Measurements from ENCODE around the gene ZNF84.

Gene ZNF84
- total RNA-seq: 57.5 to 83.0 (median 68.6) reads per million in 4 experiments

DNA sequence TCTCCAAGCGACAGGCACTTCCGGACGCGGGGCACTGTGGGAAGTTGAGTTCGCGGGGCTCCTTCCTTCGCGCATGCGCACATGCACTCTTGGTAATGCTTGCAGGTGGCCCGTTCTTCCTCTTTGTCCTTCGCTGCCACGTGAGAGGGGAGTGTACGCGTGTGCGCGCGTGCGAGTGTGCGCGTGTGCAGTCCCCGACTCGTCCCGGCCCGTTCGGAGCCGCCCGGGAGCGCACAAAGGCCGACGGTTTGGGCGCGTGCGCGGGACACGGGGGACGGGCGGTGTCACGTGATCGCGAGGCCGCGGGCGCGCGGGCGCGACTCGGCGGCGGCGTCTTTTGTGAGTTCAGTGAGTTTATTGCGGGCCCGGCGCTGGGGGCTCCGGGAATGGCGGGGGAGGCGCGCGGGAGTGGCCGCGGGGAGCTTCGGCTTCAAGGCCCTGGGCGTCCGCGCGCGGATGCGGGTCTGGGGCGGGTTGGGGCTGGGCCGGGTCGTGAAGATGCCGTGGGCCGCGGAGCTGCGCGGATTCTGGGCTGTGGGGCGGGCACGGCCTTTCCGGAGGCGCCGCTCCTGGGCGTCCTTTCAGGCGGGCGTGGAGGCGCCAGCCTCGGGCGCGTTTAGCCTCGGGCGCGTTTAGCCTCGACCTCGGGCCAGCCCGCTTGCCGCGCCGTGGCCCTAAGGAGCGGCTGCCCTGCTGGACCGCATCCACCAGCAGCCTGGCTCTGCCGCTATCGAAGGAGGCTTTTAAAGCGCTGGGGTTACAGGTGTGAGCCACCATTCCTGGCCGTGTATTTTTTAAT lies at the start of gene ZNF84:
Gene ZNF84, plus strand, starts transcription at position 303 of the 799 bp plus-strand sequence. CDS start 3,959 bp downstream, outside the sequence.
- peak; percentile 97 for DNase-seq

DNA sequence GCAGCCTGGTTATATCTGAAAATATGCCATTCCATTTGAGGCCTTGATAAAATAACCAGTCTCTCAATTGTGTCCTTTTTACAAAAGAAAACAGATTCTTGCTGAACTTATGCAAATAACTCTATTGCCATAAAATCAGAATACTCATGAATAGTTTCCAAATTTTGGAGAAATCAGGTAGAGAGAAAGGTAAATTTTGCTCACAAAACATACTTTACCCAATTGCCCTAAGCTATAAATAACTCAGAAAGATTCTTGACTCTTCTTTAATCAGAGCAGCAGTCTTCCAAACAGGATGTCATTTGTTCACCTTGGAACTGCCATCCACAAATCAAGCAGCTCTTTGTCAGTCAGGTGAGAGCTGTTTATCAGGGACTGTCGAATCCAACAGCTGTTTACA lies 38.6 kb upstream of the ZNF84 start:
- no peak for DNase-seq

DNA sequence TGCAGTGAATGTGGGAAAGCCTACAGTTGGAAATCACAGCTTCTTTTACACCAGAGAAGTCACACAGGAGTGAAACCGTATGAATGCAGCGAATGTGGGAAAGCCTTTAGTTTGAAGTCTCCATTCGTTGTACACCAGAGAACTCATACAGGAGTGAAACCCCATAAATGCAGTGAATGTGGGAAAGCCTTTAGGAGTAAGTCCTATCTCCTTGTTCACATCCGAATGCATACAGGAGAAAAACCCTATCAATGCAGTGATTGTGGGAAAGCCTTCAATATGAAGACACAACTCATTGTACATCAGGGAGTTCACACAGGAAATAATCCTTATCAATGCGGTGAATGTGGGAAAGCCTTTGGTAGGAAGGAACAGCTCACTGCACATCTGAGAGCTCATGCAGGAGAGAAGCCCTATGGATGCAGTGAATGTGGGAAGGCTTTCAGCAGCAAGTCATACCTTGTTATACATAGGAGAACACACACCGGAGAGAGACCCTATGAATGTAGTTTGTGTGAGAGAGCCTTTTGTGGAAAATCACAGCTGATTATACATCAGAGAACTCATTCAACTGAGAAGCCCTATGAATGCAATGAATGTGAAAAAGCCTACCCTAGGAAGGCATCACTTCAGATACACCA lies 26.5 kb upstream of the ZNF84 start:
- DNase-seq: no peak

DNA sequence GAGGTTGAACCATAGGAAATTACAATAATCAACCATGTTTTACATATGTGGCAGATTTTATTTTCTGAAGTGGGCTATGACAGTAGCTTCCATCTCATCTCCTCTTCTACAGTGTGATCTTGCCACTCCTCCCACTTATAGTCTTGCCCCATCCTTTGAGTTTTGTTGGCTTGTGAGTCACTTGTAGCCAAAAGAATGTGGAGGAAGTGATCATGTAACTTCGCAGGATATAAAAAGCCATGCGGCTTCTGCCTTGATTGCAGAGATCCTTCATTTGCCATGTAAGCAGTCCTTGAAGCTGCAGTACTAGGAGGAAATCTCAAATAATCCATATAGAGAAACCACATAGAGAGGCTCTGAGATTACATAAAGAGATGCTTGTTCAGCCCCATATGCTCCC lies 13.7 kb upstream of the ZNF84 start:
- DNase-seq: no peak

DNA sequence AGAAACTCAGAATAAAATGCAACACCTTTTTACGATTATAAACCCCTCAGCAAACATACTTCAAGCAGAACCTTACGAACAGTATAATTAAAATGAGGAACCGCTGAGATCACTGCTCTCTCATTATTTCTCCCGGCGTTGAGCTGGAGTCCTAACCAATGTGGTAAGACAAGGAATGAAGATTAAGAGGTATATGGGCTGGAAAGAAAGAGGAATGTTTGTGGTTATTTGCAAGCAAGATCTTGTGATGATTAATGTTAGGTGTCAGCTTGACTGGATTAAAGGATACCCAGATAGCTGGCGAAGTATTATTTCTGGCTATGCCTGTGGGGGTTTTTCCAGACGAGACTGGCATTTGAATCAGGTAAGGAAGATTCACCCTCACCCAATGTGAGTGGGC lies 10.3 kb upstream of the ZNF84 start:
- no peak for DNase-seq

DNA sequence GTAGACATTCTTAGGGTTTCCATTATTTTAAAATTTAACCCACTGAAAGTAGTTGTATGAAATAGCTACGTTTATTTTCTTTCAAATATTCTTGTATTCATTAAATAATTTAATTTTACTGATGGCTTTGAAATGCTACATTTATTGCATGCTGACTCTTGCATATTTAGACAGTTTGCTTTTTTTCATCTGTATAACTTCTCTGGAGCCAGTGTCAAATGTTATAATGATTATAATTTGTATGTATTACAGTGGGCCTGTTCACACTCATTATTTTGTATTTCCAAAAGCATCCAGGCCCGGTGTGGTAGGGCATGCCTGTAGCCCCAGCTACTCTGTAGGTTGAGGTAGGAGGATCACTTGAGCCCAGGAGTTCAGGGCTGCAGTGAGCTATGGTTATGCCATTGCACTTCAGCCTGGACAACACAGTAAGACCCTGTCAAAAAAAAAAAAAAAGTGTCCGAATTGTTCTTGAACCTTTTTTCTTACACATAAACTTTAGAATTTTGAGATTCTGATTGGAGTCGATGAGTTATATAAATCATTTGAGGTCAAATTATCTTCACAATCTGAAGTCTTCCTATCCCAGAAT lies 905 bp downstream of the ZNF84 start:
- no peak for DNase-seq

DNA sequence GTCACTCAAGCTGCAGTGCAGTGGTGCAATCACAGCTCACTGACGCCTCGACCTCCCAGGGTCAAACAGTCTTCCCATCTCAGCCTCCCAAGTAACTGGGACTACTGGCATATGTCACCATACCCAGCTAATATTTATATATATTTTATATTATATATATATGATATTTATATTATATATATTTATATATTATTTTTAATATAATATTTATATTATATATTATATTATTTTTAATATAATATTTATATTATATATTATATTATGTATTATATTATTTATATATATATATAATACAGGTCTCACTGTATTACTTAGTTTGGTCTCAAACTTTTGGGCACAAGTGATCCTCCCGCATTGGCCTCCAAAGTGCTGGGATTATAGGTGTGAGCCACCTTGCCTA lies 9.4 kb downstream of the ZNF84 start:
- no peak for DNase-seq

DNA sequence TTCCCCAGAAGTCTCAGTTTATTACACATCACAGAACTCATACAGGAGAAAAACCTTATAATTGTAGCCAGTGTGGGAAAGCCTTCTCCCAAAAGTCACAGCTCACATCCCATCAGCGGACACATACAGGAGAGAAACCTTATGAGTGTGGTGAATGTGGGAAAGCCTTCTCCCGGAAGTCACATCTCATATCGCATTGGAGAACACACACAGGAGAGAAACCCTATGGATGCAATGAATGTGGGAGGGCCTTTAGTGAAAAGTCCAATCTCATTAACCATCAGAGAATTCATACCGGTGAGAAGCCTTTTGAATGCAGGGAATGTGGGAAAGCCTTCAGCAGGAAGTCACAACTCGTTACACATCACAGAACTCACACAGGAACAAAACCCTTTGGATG lies 20.1 kb downstream of the ZNF84 start:
- DNase-seq: no peak

DNA sequence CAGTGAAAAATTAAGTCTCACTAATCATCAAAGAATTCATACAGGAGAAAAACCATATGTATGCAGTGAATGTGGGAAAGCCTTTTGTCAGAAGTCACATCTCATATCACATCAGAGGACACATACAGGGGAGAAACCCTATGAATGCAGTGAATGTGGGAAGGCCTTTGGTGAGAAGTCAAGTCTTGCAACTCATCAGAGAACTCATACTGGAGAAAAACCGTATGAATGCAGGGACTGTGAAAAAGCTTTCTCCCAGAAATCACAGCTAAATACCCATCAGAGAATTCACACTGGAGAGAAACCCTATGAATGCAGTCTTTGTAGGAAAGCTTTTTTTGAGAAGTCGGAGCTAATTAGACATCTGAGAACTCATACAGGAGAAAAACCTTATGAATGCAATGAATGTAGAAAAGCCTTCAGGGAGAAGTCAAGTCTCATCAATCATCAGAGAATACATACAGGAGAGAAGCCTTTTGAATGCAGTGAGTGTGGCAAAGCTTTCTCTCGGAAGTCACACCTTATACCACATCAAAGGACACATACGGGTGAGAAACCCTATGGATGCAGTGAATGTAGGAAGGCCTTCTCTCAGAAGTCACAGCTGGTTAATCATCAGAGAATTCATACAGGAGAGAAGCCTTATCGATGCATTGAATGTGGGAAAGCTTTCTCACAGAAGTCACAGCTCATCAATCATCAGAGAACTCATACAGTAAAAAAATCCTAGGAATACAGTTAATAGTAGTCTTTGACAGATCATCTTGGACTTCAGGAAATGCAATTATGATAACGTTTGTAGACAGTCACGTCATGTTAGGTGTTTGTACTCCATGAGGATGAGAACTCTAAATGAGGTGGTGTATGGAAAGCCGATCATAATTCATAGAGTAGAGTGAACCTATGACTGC lies 21.1 kb downstream of the ZNF84 start:
- DNase-seq: no peak

DNA sequence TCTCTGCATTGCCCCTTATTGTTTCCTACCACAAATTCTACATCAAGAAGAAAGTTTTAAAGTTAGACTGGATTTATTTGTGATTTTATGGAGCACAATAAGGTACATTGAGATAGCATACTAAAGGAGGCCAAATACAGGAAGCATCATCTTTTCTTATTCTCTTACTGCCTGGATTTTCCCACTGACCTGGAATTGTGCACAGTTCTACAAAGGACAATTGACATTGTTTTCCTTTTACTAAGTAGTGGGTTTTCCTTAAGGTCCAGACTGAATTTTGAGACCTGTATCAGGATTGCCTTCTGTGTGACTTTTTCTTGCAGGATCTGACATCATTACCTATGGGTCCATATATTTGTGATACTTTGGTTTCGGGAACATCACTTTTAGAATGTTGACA lies 24.6 kb downstream of the ZNF84 start:
- DNase-seq: no peak

DNA sequence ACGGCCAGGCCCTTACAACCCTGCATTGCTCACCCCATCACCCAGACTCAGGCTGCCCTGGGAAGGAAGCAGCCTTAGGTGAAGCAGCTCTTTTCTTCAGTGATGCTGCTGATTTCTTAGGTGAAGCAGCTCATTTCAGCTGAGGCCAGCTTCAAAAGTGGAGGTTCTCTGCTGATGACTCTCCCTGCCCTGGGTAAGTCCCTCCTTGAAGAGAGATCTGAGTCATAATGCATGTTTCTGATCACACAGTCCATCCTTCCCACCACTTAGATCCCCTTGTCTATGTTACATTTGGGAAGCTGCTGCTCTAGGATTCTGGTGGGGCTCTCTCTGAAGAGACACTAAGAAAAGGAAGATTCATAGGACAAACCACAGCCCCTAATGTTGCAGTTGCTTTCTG lies 26.2 kb downstream of the ZNF84 start:
- no peak for DNase-seq

DNA sequence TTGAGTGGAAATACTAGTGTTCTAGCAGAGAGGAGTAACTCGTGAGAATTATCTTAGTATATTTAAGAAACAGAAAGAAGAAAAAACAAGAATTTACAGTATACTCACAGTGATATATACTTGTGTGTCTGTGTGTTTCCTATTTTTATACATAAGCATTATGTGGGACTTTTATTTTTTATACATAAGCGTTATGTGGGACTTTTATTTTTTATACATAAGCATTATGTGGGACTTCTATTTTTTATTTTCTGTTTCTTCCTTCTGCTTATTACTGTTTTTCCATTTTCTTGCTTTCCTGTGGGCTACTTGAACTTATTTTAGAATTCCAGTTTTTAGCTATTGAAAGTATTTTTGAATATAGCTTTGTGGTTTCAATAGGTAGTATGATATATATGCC lies 36.5 kb downstream of the ZNF84 start:
- DNase-seq: no peak

DNA sequence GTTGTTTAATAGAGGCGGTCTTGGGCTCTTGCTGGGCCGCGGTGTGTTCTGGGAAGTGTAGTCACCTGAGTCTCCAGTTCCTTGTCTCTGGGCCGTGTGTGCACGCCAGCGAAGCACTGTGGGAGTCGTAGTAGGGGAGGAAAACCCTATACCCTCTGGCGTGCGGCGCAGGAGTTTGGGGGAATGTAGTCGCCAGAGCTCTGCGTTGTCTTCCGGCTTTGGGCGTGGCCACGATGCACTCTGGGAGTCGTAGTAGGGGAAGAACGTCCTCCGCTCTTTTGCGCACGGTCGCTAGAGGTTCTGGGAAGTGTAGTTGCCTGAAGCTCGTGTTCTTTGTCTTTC lies 42.7 kb downstream of the ZNF84 start:
- DNase-seq: peak; percentile 90

DNA sequence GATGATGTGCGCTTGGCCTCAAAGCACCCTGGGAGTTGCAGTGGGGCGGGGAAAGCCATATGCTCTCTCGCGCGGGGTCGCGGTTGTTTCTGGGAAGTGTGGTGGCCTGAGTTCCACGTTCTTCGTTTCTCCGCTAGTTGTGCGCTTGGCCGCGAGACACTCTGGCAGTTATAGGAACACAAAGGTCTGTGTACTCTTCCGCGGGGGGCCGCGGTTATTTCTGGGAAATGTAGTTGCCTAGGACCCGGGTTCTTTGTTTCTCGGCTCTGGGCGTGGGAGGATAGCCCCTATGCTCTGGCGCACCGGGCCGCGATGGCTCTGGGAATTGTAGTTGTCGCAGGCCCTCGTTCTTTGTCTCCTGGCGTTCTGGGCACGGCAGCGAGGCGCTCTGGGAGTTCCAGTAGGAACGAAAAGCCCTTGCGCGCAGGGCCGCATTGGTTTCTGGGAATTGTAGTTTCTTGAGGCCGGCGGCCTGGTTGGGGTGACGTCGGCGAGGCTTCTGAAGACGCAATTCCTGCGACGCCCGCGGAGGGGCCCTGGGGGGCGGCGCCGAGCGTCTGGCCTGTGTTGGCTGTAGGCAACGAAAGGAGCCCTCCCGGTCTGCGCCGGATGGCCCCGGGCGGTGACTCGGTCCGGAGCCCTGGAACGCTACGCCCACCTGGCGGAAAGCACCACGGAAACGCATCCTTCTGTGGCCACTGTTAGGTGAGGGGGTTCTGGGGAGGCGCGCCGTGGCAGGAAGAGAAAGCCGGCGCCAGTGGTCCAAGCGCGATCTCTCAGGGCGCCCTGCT lies 43.3 kb downstream of the ZNF84 start, which contains the start of gene ZNF140:
Gene ZNF140, plus strand, starts transcription at position 556 of the 791 bp plus-strand sequence. CDS start 398 bp downstream, outside the sequence.
- DNase-seq: peak; percentile 93

DNA sequence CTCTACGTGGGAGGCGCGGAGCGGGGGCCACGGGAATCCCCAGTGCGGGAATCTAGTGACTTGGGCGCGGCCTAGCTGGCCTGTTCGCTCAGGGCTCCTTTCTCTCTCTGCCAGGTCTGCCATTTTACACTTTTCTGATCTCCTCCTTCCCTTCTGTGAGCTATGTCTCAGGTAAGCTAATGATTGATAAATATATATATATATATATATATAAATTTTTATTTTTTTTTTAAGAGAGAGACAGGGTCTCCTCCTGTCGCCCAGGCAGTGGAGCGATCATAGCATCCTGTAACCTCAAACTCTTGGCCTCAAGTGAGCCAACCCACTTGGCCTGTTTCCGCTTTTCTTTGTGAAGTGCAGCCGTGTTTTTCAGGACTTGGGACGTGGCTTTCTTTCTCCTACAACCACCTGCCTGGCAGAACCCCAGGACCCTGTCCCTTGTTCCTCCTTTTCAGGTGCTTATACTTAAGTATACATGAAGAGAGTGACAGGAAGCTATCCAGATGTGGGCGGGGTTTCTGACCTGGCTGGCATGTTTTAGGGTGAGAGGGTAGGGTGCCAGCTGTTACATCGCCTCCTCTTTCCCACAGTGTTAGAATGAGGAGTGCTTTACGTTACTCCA lies 44.0 kb downstream of the ZNF84 start:
- DNase-seq: no peak

DNA sequence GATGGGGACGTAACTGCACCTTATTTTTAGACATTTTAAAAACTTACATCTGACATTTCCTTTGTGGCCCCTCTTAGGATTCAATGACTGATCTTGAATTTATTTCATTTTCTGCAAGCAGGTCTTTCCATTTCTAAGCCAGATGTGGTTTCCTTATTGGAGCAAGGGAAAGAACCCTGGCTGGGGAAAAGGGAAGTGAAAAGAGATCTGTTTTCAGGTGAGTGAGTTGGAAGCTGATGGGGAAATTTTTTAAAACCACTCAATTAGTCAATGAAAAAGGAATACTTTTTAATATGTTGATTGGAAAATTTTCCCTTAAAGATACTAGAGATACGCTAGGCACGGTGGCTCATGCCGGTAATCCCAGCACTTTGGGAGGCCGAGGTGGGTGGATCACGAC lies 46.0 kb downstream of the ZNF84 start:
- no peak for DNase-seq

DNA sequence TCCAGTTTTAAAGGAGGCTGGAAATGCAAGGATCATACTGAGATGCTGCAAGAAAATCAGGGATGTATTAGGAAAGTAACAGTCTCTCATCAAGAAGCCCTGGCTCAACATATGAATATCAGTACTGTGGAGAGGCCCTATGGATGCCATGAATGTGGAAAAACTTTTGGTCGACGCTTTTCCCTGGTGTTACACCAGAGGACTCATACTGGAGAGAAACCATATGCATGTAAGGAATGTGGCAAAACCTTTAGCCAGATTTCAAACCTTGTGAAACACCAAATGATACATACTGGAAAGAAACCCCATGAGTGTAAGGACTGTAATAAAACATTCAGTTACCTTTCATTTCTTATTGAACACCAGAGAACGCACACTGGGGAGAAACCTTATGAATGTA lies 68.3 kb downstream of the ZNF84 start:
- DNase-seq: no peak

DNA sequence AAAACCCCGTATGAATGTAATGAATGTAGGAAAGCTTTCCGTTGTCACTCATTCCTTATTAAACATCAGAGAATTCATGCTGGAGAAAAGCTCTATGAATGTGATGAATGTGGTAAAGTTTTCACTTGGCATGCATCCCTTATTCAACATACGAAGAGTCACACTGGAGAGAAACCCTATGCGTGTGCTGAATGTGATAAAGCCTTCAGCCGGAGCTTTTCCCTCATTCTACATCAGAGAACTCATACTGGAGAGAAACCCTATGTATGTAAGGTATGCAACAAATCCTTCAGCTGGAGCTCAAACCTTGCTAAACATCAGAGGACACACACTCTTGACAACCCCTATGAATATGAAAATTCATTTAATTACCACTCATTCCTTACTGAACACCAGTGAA lies 68.9 kb downstream of the ZNF84 start:
- no peak for DNase-seq

DNA sequence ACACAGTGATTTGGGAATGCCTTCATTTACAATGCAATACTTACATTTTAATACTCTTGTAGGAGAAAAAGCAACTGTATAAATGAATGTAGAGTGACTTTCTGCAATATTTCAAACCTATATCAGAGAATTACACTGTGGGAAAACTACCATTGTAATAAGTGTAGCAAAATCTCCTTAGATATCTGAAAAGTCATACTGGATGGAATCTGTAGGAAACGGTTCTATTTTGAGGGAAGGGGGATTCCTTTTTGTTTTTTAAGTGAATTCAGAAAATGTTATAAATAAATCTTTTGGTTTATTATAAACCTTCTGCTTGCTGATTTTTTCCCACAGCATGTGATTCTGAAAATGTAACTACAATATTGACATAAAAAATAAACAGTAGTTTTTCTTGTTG lies 69.8 kb downstream of the ZNF84 start:
- no peak for DNase-seq

DNA sequence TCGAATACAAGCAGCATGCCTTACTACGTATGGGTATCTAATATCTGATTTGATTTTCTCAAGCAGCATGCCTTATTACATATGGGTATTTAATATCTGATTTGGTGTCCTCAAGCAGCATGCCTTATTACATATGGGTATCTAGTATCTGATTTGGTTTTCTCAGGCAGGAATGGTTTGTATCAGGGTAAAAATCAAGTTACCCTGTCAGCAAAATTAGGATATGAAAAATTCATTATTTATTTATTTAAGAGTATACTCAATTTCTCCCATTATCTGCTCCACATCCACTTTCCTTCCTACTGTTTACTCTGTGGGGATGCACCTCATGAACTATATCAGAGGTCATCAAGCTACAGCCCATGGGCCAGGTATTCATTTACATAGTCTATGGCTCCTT lies 70.8 kb downstream of the ZNF84 start:
- no peak for DNase-seq
